A549 (cell line): ENCODE measurements around the gene BNC2. TPM values are rescaled to one million over a fixed set of nuclear protein-coding genes. Genes with fewer than 3 reads are reported as not detected.

Experiments
- ATAC-seq, 2 experiments: fragments of 200-7000 bp in 1 of 2; fragments of >200 bp in 1 of 2; cut with Nextera tagmentation in 1 of 2; cut with Tn5 transposase in 1 of 2; 3 replicates each; pipeline versions ENCODE4 v1.8.0 to v1.9.1; 2018 to 2020; ENCODE audit warnings: mild to moderate bottlenecking in 1 of 2, moderate library complexity in 1 of 2
- CTCF ChIA-PET: fragments of 300-600 bp; sonication (Branson Sonifier 250); formaldehyde crosslinking; extraction: SDS; loops from one replicate; lab custom pipeline; 2021; ENCODE audit warnings: antibody characterized with exemption, inconsistent platforms; lab: Yijun Ruan, JAX
- POLR2A ChIA-PET: fragments of 350-600 bp; formaldehyde crosslinking; extraction: SDS; loops from one replicate; lab custom pipeline; 2021; ENCODE audit warnings: antibody characterized with exemption, inconsistent platforms; lab: Yijun Ruan, JAX
- DNase-seq, 2 experiments: peaks; one replicate each; pipeline versions ENCODE4 v3.0.0 to v3.0.0-alpha.2; 2011 to 2016; ENCODE audit warnings: low read depth in 1 of 2, low spot score in 1 of 2
- FAIRE-seq: peaks from 2 replicates; lab custom pipeline; 2011; peaks lifted over from hg19 to GRCh38; lab: Jason Lieb, UNC
- H3K27ac ChIP-seq, 2 experiments: fragments of >200 bp; sonication (Bioruptor Twin); formaldehyde crosslinking; 3 replicates each; pipeline ENCODE4 v1.5.1; 2016 to 2017
- H3K4me1 ChIP-seq: fragments of >200 bp; sonication (Bioruptor Twin); formaldehyde crosslinking; 3 replicates; pipeline ENCODE4 v1.6.1; 2016
- H3K4me2 ChIP-seq: fragments of >200 bp; sonication (Bioruptor Twin); formaldehyde crosslinking; 3 replicates; pipeline ENCODE4 v1.6.1; 2016
- H3K4me3 ChIP-seq: fragments of >200 bp; sonication (Bioruptor Twin); formaldehyde crosslinking; 3 replicates; pipeline ENCODE4 v1.5.1; 2016
- H3K9me3 ChIP-seq: fragments of >200 bp; sonication (Bioruptor Twin); formaldehyde crosslinking; 3 replicates; pipeline ENCODE4 v1.6.1; 2016
- BHLHE40 ChIP-seq: IDR thresholded peaks from 2 replicates; pipeline ENCODE4 v1.6.1; 2012; ENCODE audit warnings: low read depth, low read length, inconsistent platforms
- CEBPB ChIP-seq, 2 experiments: fragments of >200 bp in 1 of 2; sonication (Bioruptor Twin) in 1 of 2; formaldehyde crosslinking in 1 of 2; IDR thresholded peaks; 2 replicates each; pipeline ENCODE4 v1.6.1; 2012 to 2016
- CHD4 ChIP-seq: fragments of 200-600 bp; sonication (generic); IDR thresholded peaks from 2 replicates; pipeline ENCODE4 v1.6.1; 2016; ENCODE audit warnings: antibody characterized with exemption, mild to moderate bottlenecking, borderline replicate concordance
- FOSB ChIP-seq: fragments of 250-450 bp; sonication (Bioruptor Pico); IDR thresholded peaks from 2 replicates; pipeline ENCODE4 v1.5.0; 2020; ENCODE audit warnings: mild to moderate bottlenecking, moderate library complexity
- FOSL2 ChIP-seq, 2 experiments: fragments of 450-650 bp in 1 of 2; fragments of >200 bp in 1 of 2; sonication (Bioruptor Twin) in 1 of 2; formaldehyde crosslinking; IDR thresholded peaks; 2 replicates each; pipeline versions ENCODE4 v1.5.0 to v1.6.1; 2016 to 2020; ENCODE audit warnings: mild to moderate bottlenecking in 1 of 2, moderate library complexity in 1 of 2
- FOXS1 ChIP-seq: fragments of 250-450 bp; sonication (Bioruptor Pico); IDR thresholded peaks from 2 replicates; pipeline ENCODE4 v1.5.0; 2020; ENCODE audit warnings: mild to moderate bottlenecking, moderate library complexity
- KDM5A ChIP-seq: fragments of 200-600 bp; sonication (generic); IDR thresholded peaks from 2 replicates; pipeline ENCODE4 v1.6.1; 2016; ENCODE audit warnings: antibody characterized with exemption, mild to moderate bottlenecking
- MYC ChIP-seq: IDR thresholded peaks from 2 replicates; pipeline ENCODE4 v1.6.1; 2012; ENCODE audit warnings: mild to moderate bottlenecking, inconsistent platforms, low read length, improper control_type of control experiment, borderline replicate concordance
- RCOR1 ChIP-seq: fragments of 150-350 bp; IDR thresholded peaks from 2 replicates; pipeline ENCODE4 v1.6.1; 2014; ENCODE audit warnings: antibody characterized with exemption, low read length, low read depth
- SREBF2 ChIP-seq: fragments of 450-650 bp; IDR thresholded peaks from 2 replicates; pipeline ENCODE4 v1.6.1; 2014; ENCODE audit warnings: mild to moderate bottlenecking, moderate library complexity
- TFCP2L1 ChIP-seq: fragments of 250-450 bp; sonication (Bioruptor Pico); IDR thresholded peaks from 2 replicates; pipeline ENCODE4 v1.5.0; 2021; ENCODE audit warnings: mild to moderate bottlenecking
- WGBS: methylation state at CpG from one replicate; pipeline ENCODE4 v1.1.6; 2017; ENCODE audit errors: missing lambda C conversion rate; 5-methylcytosine and 5-hydroxymethylcytosine counted together
- polyA plus RNA-seq, 4 experiments: library from polyadenylated mRNA; depleted of rRNA in 3 of 4; stranded (reverse); fragments of >200 nt; fragmentation: RNase III in 1 of 4; extraction: RNeasy Plus Mini Kit Qiagen cat#74134 plus additional on column Dnase treatment in 1 of 4; gene quantifications; 2 replicates in 3 of 4; 3 replicates in 1 of 4; pipeline ENCODE4 v1.2.3, GENCODE V29; 2011 to 2017
- TF ChIP-seq, protein P1 (sequence below): fragments of 200-600 bp; sonication (generic); IDR thresholded peaks from 2 replicates; pipeline ENCODE4 v1.6.1; 2016; ENCODE audit warnings: antibody characterized with exemption, mild to moderate bottlenecking, moderate library complexity
- TF ChIP-seq, protein P2 (sequence below): fragments of 250-450 bp; sonication (Bioruptor Pico); IDR thresholded peaks from 2 replicates; pipeline ENCODE4 v1.5.0; 2021; ENCODE audit warnings: mild to moderate bottlenecking, moderate library complexity, borderline replicate concordance
- TF ChIP-seq, protein P3 (sequence below): IDR thresholded peaks from 2 replicates; pipeline ENCODE4 v1.6.1; 2012; ENCODE audit warnings: low read depth, borderline replicate concordance
- TF ChIP-seq, protein P4 (sequence below): IDR thresholded peaks from 2 replicates; pipeline ENCODE4 v1.6.1; 2012

Gene BNC2
- polyA plus RNA-seq, 2 of the 4 experiments (the other 2 are of a cell fraction): 6.2 to 7.5 TPM

DNA sequence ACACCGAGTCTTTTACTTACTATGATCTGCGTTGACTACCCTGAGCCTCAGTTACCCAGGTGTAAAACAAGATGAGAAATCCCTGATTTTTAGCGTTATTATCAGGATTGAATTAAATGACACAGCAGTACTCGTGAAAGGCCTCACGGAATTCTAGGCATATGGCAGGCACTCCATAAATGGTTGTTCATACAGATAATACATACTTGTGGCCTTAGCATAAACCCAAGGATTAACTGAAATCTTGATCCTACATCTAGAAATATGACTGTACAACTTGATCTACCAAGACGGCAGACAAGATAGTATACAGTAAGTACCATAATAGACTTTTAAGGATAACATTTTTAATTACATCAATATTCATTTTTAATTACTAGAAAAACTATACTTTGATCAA lies 409.8 kb downstream of the BNC2 start (continued):
- TF ChIP-seq, protein P1, sequence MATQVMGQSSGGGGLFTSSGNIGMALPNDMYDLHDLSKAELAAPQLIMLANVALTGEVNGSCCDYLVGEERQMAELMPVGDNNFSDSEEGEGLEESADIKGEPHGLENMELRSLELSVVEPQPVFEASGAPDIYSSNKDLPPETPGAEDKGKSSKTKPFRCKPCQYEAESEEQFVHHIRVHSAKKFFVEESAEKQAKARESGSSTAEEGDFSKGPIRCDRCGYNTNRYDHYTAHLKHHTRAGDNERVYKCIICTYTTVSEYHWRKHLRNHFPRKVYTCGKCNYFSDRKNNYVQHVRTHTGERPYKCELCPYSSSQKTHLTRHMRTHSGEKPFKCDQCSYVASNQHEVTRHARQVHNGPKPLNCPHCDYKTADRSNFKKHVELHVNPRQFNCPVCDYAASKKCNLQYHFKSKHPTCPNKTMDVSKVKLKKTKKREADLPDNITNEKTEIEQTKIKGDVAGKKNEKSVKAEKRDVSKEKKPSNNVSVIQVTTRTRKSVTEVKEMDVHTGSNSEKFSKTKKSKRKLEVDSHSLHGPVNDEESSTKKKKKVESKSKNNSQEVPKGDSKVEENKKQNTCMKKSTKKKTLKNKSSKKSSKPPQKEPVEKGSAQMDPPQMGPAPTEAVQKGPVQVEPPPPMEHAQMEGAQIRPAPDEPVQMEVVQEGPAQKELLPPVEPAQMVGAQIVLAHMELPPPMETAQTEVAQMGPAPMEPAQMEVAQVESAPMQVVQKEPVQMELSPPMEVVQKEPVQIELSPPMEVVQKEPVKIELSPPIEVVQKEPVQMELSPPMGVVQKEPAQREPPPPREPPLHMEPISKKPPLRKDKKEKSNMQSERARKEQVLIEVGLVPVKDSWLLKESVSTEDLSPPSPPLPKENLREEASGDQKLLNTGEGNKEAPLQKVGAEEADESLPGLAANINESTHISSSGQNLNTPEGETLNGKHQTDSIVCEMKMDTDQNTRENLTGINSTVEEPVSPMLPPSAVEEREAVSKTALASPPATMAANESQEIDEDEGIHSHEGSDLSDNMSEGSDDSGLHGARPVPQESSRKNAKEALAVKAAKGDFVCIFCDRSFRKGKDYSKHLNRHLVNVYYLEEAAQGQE: no peak
- TF ChIP-seq SREBF2 (no peak), RCOR1 (no peak), MYC (no peak)
- TF ChIP-seq, protein P2, sequence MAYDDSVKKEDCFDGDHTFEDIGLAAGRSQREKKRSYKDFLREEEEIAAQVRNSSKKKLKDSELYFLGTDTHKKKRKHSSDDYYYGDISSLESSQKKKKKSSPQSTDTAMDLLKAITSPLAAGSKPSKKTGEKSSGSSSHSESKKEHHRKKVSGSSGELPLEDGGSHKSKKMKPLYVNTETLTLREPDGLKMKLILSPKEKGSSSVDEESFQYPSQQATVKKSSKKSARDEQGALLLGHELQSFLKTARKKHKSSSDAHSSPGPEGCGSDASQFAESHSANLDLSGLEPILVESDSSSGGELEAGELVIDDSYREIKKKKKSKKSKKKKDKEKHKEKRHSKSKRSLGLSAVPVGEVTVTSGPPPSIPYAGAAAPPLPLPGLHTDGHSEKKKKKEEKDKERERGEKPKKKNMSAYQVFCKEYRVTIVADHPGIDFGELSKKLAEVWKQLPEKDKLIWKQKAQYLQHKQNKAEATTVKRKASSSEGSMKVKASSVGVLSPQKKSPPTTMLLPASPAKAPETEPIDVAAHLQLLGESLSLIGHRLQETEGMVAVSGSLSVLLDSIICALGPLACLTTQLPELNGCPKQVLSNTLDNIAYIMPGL (CRISPR knock-in tag): no peak
- TF ChIP-seq, protein P3, sequence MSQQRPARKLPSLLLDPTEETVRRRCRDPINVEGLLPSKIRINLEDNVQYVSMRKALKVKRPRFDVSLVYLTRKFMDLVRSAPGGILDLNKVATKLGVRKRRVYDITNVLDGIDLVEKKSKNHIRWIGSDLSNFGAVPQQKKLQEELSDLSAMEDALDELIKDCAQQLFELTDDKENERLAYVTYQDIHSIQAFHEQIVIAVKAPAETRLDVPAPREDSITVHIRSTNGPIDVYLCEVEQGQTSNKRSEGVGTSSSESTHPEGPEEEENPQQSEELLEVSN: no peak

DNA sequence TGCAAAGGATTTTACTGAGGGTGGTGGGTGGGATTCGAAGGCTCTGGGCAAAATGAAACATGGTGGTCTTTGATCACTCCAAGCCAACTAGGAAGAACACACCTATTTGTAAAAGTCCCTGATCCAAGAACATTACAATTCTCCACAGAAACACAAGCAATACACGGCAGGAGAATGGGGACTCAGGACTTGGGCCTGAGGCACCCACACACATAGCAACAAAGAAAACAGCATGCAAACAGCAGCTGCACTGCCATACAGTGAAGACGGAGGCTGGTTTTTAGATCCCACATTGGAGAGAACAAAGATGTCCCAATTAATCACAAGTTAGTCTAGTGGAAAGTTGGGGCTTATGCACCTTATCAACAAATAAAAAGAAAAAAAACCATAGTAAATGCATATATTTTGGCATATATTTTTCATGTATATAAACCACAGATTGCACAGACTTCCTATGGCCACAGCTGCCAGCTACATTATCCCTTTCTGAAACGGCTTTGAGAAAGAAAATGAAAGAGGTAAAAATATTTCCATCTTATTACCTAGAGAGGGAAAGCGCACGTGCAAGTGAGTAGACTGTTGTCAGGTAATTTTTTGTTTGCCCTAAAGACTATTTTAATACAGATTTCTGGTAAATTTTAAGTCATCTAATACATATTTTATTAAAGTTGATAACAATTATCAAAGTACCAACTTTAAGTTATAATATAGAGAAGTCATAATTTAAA lies 410.9 kb downstream of the BNC2 start:
- ChIA-PET CTCF (interaction anchor here (0.6 to 1.4 kb wide), 2 partner anchors 17 to 844 kb away, joined by 3 to 4 read pairs; no protein-coding TSS in a partner anchor), POLR2A (no interaction called here)
- no peak for ATAC-seq
- no peaks in the 10 kb centered on the region for H3K9me3 ChIP-seq
- no peak for TF ChIP-seq FOXS1
- no peak for TF ChIP-seq CHD4
- no peak for TF ChIP-seq KDM5A
- no peak for TF ChIP-seq TFCP2L1 (CRISPR knock-in tag)
- TF ChIP-seq, protein P4, sequence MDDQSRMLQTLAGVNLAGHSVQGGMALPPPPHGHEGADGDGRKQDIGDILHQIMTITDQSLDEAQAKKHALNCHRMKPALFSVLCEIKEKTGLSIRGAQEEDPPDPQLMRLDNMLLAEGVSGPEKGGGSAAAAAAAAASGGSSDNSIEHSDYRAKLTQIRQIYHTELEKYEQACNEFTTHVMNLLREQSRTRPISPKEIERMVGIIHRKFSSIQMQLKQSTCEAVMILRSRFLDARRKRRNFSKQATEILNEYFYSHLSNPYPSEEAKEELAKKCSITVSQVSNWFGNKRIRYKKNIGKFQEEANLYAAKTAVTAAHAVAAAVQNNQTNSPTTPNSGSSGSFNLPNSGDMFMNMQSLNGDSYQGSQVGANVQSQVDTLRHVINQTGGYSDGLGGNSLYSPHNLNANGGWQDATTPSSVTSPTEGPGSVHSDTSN: no peak
- no peak for TF ChIP-seq CEBPB (IDR thresholded peaks at IDR 0.05)
- TF ChIP-seq FOSB (CRISPR knock-in tag): no peak
- no peak for TF ChIP-seq BHLHE40
- no peak for TF ChIP-seq FOSL2 (IDR thresholded peaks at IDR 0.05)
- TF ChIP-seq FOSL2 (CRISPR knock-in tag; IDR thresholded peaks at IDR 0.05): no peak
- 81% methylated on average over 6 of the region's 6 CpGs for WGBS
- no peak overlapping the region for H3K4me3 ChIP-seq
- no peaks in the 10 kb centered on the region for H3K4me1 ChIP-seq
- H3K4me2 ChIP-seq: no peak overlapping the region
- no peak for DNase-seq
- no peak overlapping the region for H3K27ac ChIP-seq
- no peak for FAIRE-seq
